ENCODE data around the gene THOP1. TPM values are rescaled to one million over a fixed set of nuclear protein-coding genes. Genes with fewer than 3 reads are reported as not detected.

THOP1 gene
- total RNA-seq, 1 donor from 2014 or later = 56.8 TPM

- Mint-ChIP-seq H3K36me3 (ENCODE audit: low read depth, unreplicated experiment) (peaks cover 7% of the 10 kb centered on the region), H3K9me3 (ENCODE audit: unreplicated experiment) (no peaks in the 10 kb centered on the region), H3K4me1 (ENCODE audit: unreplicated experiment) (no peaks in the 10 kb centered on the region), H3K27me3 (ENCODE audit: unreplicated experiment) (peaks cover 2% of the 10 kb centered on the region), H3K27ac (ENCODE audit: unreplicated experiment) (no peak overlapping the region), H3K4me3 (ENCODE audit: unreplicated experiment) (no peak overlapping the region)
- TF ChIP-seq CTCF (IDR thresholded peaks at IDR 0.05; ENCODE audit: unreplicated experiment) = no peak
- DNase-seq (ENCODE audit: low spot score) = no peak
Measured at GRCh38 chr19:2761876-2762782, 23.2 kb upstream of the THOP1 start.

GRCh38 chr19:2762783-2763496, 22.4 kb upstream of the THOP1 start:
- peaks cover 7% of the 10 kb centered on the region for H3K36me3 Mint-ChIP-seq (ENCODE audit: low read depth, unreplicated experiment)
- H3K9me3 Mint-ChIP-seq (ENCODE audit: unreplicated experiment) = no peaks in the 10 kb centered on the region
- H3K27me3 Mint-ChIP-seq (ENCODE audit: unreplicated experiment) = peaks cover 4% of the 10 kb centered on the region
- H3K27ac Mint-ChIP-seq (ENCODE audit: unreplicated experiment) = no peak overlapping the region
- DNase-seq (ENCODE audit: low spot score) = no peak
- H3K4me1 Mint-ChIP-seq (ENCODE audit: unreplicated experiment) = no peaks in the 10 kb centered on the region
- no peak for TF ChIP-seq CTCF (IDR thresholded peaks at IDR 0.05; ENCODE audit: unreplicated experiment)
- H3K4me3 Mint-ChIP-seq (ENCODE audit: unreplicated experiment) = no peak overlapping the region

- H3K27me3 Mint-ChIP-seq (ENCODE audit: unreplicated experiment) = peaks cover 4% of the 10 kb centered on the region
- no peak overlapping the region for H3K4me3 Mint-ChIP-seq (ENCODE audit: unreplicated experiment)
- H3K9me3 Mint-ChIP-seq (ENCODE audit: unreplicated experiment) = no peaks in the 10 kb centered on the region
- TF ChIP-seq CTCF (IDR thresholded peaks at IDR 0.05; ENCODE audit: unreplicated experiment) = no peak
- no peak overlapping the region for H3K27ac Mint-ChIP-seq (ENCODE audit: unreplicated experiment)
- no peaks in the 10 kb centered on the region for H3K4me1 Mint-ChIP-seq (ENCODE audit: unreplicated experiment)
- peaks cover 1% of the 10 kb centered on the region for H3K36me3 Mint-ChIP-seq (ENCODE audit: low read depth, unreplicated experiment)
- no peak for DNase-seq (ENCODE audit: low spot score)
Measured at GRCh38 chr19:2763687-2764086, 21.6 kb upstream of the THOP1 start.

GRCh38 chr19:2764945-2765344, 20.4 kb upstream of the THOP1 start:
- peaks cover 2% of the 10 kb centered on the region for H3K27me3 Mint-ChIP-seq (ENCODE audit: unreplicated experiment)
- no peaks in the 10 kb centered on the region for H3K36me3 Mint-ChIP-seq (ENCODE audit: low read depth, unreplicated experiment)
- no peak for TF ChIP-seq CTCF (IDR thresholded peaks at IDR 0.05; ENCODE audit: unreplicated experiment)

DNA sequence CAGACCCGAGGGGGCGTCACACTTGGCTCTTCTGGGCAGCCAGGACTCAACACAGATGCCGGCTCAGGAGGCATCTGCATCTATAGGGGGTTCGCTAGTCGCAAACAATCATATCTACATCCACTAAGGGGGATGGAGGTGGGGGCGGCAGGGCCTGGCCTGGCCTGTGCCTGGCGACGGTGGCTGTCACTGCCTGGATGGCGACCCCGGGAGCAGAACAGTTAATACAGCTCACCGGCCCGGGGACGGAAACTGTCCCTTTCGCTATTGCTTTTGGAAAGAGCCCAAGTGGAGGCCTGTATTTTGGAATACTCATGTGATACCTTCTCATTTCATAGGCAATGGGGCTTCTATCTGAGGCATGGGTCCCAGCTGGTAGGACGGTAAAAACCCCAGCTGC, 19.9 kb upstream of the THOP1 start:
- H3K36me3 Mint-ChIP-seq (ENCODE audit: low read depth, unreplicated experiment) = no peaks in the 10 kb centered on the region

More at GRCh38 chr19:2764945-2765344, 20.4 kb upstream of the THOP1 start:
- Mint-ChIP-seq H3K27ac (ENCODE audit: unreplicated experiment) (no peak overlapping the region), H3K4me3 (ENCODE audit: unreplicated experiment) (no peak overlapping the region), H3K9me3 (ENCODE audit: unreplicated experiment) (no peaks in the 10 kb centered on the region), H3K4me1 (ENCODE audit: unreplicated experiment) (no peaks in the 10 kb centered on the region)
- no peak for DNase-seq (ENCODE audit: low spot score)

More for the DNA sequence above, 19.9 kb upstream of the THOP1 start:
- no peaks in the 10 kb centered on the region for H3K9me3 Mint-ChIP-seq (ENCODE audit: unreplicated experiment)
- peaks cover 2% of the 10 kb centered on the region for H3K27me3 Mint-ChIP-seq (ENCODE audit: unreplicated experiment)
- no peaks in the 10 kb centered on the region for H3K4me1 Mint-ChIP-seq (ENCODE audit: unreplicated experiment)
- no peak for TF ChIP-seq CTCF (IDR thresholded peaks at IDR 0.05; ENCODE audit: unreplicated experiment)
- no peak overlapping the region for H3K4me3 Mint-ChIP-seq (ENCODE audit: unreplicated experiment)
- H3K27ac Mint-ChIP-seq (ENCODE audit: unreplicated experiment) = no peak overlapping the region
- no peak for DNase-seq (ENCODE audit: low spot score)

Data from endothelial cell (in vitro differentiated cells).